Measurements from ENCODE around the gene PBLD.

DNA sequence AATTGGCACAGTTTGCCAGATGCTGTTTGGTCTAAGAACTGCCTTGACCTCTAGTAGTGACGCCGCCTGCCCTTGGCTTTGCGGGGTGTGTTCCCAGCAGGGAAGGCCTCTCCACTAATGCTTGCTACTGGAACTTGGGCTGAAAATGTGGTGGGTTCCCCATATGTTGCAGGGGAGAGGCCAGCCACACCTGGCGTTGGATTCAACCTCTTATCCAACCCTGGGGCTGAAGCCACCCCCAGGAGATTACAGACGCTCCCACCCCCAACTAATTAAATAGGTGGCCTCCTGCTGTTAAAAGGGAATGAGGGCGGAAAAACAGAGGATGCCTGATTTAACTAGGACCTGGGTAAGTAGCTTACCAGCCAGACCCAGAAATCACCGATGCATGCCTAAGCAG is 81.6 kb downstream of the PBLD start:
- TF ChIP-seq CTCF (IDR thresholded peaks at IDR 0.05; ENCODE audit: low read depth, low read length) (no peak), EZH2phosphoT487 (IDR thresholded peaks at IDR 0.05; ENCODE audit: low read depth) (no peak)

Data from OCI-LY3 (cell line).